Stimulated activated CD8-positive, alpha-beta memory T cell treated with anti-CD3 and anti-CD28 coated beads, Interleukin-7, amount 100 ng/mL, for 24 hours (primary cell): ENCODE measurements around the gene ICOSLG.
"Not testable (repeated sequence)": the region's sequence is repeated elsewhere in the genome, so short reads cannot be mapped to it uniquely, and the experiment has no call there.

Source experiments
- DNase-seq: peaks from one replicate; pipeline ENCODE4 v3.0.0-alpha.2; 2020; ENCODE audit warnings: low read depth

Gene ICOSLG, protein sequence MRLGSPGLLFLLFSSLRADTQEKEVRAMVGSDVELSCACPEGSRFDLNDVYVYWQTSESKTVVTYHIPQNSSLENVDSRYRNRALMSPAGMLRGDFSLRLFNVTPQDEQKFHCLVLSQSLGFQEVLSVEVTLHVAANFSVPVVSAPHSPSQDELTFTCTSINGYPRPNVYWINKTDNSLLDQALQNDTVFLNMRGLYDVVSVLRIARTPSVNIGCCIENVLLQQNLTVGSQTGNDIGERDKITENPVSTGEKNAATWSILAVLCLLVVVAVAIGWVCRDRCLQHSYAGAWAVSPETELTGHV

DNA sequence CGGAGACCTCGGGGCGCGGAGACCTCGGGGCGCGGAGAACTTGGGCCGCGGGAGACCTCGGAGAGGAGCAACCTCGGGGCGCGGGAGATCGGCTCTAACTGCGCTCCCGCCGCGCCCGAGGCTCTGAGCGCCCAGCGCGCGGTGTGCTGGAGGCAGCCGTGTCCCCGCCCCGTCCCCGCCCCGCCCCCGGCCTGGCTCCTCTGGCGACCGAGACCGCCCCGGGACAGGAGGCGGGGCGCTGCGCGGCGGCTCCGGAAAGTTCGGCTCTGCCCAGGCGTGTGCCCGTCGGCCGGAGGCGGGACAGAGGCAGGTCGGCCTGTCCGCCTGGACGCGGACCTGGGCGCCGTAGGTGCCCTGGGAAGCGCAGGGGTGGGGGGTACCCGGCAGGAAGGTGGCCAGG is at the start of gene ICOSLG:
Gene ICOSLG (minus strand): TSS at position 102 of the 400 bp plus-strand sequence. CDS start 126 bp downstream, outside the sequence.
- not testable (repeated sequence) for DNase-seq

DNA sequence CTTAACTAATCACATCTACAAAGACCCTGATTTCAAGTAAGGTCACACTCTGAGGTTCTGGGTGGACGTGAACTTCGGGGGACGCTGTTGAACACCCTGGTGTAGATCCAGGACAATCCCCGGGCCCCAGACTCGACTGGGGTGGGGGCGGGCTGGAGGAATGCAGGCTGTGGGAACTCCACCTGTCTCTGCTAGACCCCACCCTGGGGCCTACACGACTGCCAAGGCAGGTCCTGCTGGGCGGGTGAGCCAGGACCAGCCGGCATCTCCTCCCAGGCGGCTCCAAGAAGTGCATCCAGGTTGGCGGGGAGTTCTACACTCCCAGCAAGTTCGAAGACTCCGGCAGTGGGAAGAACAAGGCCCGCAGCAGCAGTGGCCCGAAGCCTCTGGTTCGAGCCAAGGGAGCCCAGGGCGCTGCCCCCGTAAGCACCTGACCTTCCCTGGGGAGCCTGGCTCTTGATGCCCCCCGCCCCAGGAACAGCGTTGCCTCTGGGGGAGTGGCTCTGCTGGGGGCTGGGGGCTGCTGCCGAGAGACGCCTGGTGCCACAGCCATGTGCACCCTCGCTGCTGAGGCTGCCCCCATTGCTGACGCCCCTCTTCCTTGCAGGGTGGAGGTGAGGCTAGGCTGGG is 48.8 kb upstream of the ICOSLG start:
- DNase-seq = no peak

DNA sequence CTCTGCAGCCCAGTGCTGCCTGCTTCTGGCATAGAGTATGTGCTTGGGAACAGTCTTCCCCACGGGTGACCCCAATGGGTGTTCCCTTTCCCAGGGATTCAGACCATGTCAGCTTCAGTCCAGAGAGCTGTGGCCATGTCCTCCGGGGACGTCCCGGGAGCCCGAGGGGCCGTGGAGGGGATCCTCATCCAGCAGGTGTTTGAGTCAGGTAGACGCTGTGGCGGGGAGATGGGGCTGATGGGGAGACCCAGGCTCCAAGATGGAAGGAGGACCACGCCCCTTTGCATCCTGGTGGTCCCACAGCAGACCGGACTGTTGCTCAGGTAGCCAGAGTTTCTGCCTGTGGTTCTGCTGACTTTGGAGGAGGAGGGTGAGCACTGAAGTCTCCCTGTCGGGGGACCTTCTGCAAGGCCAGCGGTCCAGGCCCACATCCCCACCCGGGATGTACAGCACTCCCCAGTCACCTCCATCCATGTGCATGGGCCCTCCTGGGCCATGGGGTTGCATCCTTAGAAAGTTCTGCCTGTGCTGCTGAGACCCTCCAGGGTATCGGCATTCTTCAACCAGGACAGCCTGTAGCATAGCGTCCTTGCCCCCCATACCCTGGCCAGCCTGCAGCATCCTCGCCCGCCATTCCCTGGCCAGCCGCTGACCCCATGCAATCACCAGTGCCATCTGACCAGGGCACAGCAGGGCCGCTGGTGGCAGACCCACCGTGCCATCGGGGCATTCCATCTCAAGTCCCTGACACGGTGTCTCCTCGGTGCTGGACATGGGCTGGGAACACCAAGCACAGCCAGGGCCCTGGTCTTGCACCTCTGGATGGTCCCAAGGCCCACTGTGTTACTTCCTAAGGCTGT is 47.7 kb upstream of the ICOSLG start:
- no peak for DNase-seq

DNA sequence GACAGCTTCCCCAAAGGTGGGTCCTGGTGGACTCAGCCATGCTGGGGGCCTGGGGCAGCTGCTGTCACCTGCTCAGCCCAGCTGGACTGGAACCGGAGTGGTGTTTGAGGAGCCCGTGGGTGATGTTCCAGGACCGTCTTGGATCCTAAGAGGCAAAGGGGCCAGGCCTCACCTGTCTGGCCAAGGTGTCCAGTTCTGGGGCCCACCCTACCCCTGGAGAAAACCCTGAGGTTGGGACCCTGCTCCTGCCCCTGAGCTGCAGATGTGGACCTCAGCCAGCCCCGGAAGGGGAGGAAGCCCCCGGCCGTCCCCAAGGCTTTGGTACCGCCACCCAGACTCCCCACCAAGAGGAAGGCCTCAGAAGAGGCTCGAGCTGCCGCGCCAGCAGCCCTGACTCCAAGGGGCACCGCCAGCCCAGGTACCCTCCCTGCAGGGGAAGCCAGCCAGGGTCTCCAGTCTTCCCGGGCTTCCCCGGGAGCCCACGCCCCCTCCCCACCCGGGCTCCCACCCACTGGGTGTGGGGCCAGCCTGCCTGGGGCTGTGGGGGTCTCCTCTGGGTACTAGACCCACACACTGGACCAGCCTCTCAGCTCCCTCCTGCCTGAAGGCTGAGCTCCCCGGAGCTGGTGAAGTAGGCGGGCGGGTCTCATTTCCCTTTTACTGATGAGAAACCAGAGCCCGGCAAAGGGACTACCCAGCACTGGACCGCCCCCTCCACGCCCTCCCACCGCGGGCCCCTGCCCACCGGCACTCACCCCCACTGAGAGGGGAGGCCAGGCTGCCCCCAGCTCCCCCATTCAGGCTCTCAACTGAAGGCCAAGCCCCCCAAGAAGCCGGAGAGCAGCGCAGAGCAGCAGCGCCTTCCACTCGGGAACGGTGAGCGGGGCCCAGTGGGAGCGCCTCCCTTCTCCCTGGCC is 46.2 kb upstream of the ICOSLG start:
- DNase-seq = no peak

DNA sequence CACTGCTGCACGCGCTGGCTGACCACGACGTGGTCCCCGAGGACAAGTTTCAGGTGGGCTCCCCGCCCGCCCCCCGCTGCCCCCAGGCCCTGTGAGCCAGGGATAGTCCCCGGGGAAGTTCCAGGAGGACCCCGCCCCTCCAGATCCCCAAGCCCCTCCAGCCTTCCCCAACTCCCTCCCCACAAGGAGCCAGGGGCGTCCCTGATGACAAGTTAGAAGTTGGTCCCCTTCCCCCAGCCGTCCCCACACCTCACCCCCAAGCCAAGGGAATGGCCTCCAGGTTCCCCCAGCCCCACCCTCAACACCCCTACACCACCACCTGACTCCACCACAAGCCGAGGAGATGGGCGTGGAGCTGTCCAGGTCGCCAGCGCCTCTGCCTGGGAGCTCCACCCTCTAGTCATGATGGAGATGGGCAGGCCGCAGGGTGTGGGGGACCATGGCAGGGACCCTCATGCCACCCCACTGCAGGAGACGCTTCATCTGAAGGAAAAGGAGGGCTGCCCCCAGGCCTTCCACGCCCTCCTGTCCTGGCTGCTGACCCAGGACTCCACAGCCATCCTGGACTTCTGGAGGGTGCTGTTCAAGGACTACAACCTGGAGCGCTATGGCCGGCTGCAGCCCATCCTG is 45.5 kb upstream of the ICOSLG start:
- no peak for DNase-seq

DNA sequence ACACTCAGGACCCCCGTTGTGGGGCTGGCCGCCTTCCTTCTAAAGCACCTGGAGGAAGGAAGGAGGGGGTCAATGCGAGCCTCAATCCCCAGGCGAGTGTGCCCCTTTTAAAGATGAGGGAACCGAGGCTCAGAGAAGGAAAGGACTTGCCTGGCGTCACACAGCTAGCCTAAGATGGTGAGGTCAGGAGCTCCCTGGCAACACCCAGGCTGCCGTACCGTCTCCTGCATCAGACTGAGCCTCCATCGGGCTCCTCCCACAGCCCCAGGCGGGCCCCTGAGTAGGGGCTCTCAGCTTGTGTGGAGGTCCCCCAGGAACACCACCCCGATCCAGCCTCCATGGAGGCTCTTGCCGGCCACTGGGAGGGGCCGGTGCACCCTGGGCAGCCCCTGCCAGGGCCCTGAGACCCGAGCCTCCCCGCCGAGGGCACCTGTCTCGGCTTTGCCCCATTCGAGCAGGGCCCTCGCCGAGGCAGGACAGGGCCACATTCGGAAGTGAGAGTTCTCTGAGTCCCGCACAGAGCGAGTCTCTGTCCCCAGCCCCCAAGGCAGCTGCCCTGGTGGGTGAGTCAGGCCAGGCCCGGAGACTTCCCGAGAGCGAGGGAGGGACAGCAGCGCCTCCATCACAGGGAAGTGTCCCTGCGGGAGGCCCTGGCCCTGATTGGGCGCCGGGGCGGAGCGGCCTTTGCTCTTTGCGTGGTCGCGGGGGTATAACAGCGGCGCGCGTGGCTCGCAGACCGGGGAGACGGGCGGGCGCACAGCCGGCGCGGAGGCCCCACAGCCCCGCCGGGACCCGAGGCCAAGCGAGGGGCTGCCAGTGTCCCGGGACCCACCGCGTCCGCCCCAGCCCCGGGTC is 44.6 kb upstream of the ICOSLG start, which contains the start of gene AIRE:
Gene AIRE (plus strand): TSS at position 739 of the 855 bp plus-strand sequence. CDS start 131 bp downstream, outside the sequence.
- DNase-seq = no peak

DNA sequence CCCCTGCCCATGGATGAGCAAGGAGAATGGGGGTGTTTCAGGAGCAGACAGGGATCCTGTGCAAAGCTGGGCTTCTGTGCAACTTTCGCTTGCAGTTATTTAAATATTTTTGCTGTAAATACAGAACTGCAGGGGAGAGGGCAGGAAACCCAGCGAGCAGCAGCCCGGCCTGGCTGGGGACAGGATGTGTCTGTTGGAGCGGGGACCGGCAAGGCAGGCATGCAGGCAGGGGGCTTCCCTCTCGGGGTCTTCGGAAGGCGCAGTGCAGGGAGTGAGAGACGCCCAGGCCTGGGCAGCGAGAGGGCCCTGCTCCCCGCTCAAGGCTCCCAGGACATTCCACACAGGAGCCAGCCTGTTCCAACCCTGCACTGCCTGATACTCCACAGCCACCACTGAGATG is 43.2 kb upstream of the ICOSLG start:
- DNase-seq = no peak

DNA sequence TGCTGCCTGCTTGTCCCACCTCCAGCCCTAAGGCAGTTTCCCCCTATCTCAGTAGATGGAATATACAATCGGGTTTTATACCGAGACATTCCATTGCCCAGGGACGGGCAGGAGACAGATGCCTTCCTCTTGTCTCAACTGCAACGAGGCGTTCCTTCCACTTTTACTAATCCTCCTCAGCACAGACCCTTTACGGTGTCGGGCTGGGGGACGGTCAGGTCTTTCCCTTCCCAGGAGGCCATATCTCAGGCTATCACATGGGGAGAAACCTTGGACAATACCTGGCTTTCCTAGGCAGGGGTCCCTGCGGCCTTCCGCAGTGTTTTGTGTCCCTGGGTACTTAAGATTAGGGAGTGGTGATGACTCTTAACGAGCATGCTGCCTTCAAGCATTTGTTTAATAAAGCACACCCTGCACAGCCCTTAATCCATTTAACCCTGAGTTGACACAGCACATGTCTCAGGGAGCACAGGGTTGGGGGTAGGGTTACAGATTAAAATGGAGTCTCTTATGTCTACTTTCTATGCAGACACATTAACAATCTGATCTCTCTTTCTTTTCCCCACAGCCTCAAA is 42.6 kb upstream of the ICOSLG start:
- DNase-seq = not testable (repeated sequence)

DNA sequence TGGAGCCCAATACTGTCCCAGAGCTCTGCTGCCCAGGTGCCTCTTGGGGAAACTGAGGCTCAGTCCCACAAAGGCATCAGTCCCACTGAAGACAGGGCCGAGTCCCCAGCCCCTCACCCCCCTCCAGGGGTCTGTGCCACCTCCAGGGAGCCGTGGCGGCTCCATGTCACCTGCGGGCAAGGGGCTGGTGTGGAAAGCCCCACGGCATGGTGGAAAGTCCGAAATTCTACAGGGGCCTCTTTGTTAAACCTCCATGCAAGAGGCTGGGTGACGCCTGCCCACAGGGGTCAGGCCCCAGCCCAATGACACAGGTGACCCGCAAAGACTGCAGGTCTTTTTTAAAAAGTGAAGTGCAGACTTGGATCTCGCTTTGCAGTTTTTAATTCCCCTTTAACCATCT is 41.6 kb upstream of the ICOSLG start:
- DNase-seq = no peak

DNA sequence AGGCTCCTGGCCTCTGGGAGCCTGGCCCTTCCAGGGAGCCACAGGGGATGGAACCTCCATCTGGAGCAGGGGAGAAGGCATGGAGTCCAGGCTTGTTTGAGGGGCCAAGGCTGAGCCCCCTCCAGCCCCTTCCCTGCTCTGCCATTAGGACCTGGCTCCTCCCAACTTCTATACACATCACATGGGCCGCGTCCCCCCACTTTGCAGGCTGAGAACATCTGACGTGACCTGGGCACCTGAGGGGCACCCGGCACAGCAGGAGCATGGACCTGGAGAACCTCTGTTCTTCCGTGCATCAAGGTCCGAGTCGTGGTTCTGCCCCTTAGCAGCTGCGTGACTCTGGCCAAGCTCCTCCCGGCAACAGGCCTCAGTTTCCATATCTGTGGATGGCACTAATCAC is 41.1 kb upstream of the ICOSLG start:
- no peak for DNase-seq

DNA sequence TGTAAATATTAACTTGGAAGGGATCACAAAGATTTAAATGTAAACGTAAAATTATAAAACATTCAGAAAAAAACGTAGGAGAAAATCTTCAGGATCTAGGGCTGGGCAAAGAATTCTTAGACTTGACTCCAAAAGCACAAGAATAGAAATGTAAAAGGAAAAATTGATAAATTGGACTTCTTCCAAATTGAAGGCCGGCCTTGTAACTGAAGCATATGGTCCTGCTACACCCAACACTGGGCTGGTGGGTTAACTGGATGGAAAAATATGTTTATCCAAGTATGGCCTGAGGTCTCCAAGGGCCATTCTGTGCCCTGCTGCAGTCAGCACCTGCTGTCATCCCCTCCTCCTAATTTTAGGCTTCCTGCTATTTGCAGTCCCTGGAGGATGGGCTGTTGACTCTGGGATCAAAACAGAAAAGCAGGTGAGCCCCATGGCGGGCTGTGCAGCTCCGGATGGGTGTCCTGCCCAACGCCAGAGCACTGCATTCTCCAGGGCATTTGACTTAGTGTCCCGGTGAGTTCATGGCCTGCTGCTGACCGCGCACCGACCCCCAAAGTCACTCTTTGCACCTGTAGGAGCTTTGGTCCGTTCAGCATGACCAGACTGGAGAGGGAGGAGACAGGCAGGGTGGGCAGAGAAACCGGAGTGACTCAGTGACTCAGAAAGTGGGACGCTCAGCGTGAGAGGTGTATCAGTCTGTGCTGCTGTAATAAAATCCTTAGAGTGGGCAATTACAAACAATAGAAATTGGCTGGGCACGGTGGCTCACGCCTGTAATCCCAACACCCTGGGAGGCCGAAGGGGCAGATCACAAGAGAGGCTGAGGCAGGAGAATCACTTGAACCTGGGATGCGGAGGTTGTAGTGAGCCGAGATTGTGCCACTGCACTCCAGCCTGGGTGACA is 38.9 kb upstream of the ICOSLG start:
- DNase-seq = no peak

DNA sequence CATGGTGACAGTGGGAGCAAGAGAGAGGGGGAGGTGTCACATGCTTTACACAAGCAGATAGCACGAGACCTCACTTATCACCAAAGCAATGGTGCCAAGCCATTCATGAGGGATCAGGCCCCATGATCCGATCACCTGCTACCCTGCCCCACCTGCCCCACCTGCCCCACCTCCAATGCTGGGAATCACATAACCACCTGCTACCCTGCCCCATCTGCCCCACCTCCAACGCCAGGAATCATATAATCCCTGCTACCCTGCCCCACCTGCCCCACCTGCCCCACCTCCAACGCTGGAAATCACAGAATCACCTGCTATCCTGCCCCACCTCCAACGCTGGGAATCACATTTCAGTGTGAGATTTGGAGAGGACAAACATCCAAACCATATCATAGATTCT is 34.3 kb upstream of the ICOSLG start:
- DNase-seq = no peak

DNA sequence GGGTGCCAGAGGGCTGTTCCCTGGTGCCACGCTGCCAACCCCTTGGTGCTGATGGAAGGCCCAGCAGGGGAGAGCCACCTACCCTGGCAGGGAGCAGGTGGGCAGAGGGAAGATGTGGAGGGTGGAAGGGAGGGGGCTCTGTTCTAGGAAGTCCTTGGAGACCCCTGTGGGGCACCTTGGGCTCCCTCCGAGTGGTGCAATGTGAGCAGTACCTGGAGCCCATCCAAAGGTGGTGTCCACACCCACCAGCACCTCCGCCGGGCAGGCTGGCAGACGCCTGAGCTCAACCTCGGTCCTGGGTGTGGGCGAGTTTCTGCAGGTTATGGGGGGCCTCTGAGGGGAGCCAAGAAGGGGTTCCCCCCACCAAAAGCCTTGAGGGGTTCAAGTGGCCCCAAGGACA is 32.3 kb upstream of the ICOSLG start:
- no peak for DNase-seq

DNA sequence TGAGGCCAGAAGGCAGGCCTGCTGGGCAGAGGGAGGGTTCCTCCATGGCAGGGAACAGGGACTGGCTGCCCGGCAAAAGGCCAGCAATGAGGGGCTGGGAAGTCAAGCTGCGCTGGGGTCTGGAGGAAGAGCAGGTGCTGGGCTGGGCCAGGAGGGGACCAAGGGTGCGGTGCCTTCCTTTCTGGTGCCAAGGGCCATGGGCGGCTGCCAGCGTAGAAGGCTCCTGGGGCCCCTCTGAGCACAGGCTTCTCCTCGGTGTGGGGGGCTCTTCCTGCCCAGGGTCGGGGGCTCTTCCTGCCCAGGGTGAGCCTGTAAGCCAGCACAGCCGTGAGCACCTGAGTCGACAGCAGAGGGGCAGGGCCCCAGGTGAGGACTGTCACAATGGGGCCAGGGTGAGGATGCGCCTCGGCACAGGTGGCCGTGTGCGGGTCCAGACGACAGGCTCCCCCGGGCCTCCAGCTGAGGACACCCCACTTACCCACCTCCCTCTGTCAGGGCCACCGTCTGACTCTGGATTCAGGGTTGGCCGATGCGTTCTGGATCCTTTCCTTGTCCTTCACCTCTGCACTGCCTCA is 31.6 kb upstream of the ICOSLG start:
- DNase-seq = no peak

DNA sequence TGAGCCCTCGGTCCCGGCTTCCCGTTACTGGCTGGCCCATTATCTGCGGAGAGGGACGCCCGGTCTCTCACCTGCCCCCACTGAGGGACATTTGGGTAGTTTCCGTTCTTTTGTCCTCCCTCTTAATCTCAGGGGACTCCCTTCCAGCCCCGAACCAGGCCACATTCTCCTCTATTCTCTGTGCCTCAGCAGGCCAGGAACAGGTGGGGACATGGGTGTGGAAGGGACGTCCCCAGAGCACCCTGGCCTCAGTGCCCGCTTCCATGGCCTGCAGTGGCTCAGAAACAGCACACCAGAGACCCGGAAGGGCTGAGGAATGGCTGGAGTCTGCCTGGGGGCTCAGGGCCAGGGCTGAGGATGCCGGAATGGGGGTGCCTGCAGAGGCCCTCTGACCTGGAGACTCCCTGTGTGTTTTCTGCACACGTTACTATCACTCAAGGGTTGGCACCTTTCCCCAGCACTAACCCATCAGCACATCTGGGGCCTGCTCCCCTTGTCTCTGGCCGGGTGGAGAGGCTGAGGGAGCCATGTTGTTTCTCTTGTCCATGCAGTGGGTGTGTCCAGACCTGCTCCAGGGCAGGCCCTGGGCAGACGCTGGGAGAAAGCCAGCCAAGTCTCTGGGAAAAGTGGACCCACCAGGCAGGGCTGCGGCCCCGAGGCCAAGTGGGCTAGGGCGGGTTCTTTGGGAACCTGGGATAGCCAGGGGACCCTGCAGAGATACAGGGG is 31.0 kb upstream of the ICOSLG start:
- DNase-seq = no peak

DNA sequence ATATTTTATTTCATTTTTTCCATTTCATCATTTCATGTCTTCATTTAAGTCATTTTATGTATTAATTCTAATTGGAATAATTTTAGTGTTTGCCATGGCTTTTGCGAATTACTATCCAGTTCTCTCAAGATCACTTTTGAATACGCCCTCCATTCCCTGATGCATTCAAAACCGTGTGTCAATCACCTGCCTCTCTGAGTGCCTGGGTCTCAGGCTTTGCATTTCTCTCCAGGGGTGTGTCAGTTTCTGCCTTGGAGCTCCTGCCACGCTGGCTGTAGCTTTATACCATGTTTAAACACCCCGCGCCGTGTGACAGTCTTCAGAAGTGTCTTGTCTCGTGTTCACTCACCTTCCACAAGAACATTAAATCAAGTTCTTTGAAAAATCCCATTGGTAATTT is 28.3 kb upstream of the ICOSLG start:
- no peak for DNase-seq

DNA sequence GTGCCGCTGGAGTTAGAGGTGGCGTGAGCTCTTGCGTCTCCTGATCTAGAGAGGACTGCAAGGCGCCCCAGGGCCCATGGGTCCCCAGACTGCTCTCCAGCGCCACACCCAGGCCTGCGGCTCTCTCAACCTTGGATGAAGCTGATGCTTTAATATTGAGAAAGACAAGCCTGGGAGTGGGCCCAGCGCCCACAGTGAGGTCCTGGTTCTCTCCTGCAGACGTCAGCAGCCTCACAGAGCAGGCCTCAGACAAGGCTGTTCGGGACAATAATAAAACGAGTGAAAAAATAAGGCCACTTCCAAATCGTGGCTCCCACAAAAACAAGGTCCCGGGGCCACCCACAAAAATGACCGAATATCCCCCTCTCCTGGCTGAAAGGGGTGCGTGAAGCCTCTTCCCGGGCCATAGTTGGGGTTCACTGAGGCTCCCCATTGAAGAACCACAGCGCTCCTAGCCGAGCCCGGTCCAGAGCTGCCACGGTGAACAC is 27.0 kb upstream of the ICOSLG start:
- DNase-seq = no peak
